Effector memory CD4-positive, alpha-beta T cell (primary cell): ENCODE results near the gene GPI.

Source experiments
- DNase-seq, 3 donors: peaks; one replicate each; pipeline ENCODE4 v3.0.0-alpha.2; 2020
- H3K27ac ChIP-seq: 2 replicates; pipeline ENCODE4 v1.7.0; 2013; ENCODE audit warnings: mild to moderate bottlenecking, low read length, moderate library complexity; ENCODE audit not compliant: insufficient read depth, poor library complexity, severe bottlenecking
- H3K27me3 ChIP-seq: replicated peaks from 2 replicates; pipeline ENCODE4 v1.7.0; 2013; ENCODE audit warnings: mild to moderate bottlenecking, low read length; ENCODE audit not compliant: insufficient read depth, control insufficient read depth, poor library complexity, severe bottlenecking
- H3K36me3 ChIP-seq: 2 replicates; pipeline ENCODE4 v1.7.0; 2013; ENCODE audit warnings: mild to moderate bottlenecking, low read length, moderate library complexity; ENCODE audit not compliant: control insufficient read depth, insufficient read depth
- H3K4me1 ChIP-seq: 2 replicates; pipeline ENCODE4 v1.7.0; 2013; ENCODE audit warnings: low read length, mild to moderate bottlenecking; ENCODE audit not compliant: control insufficient read depth, insufficient read depth, poor library complexity, severe bottlenecking
- H3K4me3 ChIP-seq: 2 replicates; pipeline ENCODE4 v1.7.0; 2013; ENCODE audit warnings: low read length, low read depth, mild to moderate bottlenecking; ENCODE audit not compliant: insufficient read depth, poor library complexity, severe bottlenecking
- H3K9me3 ChIP-seq: 2 replicates; pipeline ENCODE4 v1.7.0; 2013; ENCODE audit warnings: mild to moderate bottlenecking, low read length, moderate library complexity; ENCODE audit not compliant: control insufficient read depth
- total RNA-seq, 3 donors: gene quantifications; one replicate each; lab custom pipeline; 2026; lab: John Stamatoyannopoulos, UW

Gene GPI
- total RNA-seq, result 92.3 to 109 (median 96.8) reads per million in 3 donors

DNA sequence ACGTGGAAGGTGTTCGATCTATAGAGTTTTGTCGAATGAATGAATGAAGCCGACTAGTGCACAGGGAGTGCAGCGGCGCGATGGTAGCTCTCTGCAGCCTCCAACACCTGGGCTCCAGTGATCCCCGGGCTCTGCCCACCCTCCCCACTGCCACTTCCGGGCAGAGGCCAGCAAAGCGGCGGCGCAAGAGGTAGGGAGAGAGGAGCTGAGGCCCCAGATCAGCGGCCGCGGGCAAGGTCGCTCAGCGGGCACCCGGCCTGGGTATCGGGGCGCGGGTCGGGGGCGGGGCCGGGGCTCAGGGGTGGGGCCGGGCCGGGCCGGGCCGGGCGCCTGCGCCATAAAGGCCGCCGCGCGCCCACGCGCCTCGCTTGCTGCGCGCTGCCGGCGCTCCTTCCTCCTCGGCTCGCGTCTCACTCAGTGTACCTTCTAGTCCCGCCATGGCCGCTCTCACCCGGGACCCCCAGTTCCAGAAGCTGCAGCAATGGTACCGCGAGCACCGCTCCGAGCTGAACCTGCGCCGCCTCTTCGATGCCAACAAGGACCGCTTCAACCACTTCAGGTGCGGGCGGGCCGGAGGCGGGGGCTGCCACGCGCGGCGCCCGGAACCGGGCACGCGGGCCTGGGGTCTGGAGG is at the start of gene GPI:
GPI (plus strand) TSS at position 367 of the 633 bp plus-strand sequence; CDS start at position 438, 71 bp downstream.
- peak within 1 kb of the TSS; percentile 60 for H3K27ac ChIP-seq
- H3K9me3 ChIP-seq, result no peaks in the 10 kb centered on the region
- H3K27me3 ChIP-seq, result no peaks in the 10 kb centered on the region
- H3K4me1 ChIP-seq, result peaks cover 19% of the 10 kb centered on the region
- peak within 1 kb of the TSS; percentile 96 for H3K4me3 ChIP-seq
- DNase-seq, result peak; percentile 38 to 52 (median 49)
- H3K36me3 ChIP-seq, result peaks cover 28% of the 10 kb centered on the region

DNA sequence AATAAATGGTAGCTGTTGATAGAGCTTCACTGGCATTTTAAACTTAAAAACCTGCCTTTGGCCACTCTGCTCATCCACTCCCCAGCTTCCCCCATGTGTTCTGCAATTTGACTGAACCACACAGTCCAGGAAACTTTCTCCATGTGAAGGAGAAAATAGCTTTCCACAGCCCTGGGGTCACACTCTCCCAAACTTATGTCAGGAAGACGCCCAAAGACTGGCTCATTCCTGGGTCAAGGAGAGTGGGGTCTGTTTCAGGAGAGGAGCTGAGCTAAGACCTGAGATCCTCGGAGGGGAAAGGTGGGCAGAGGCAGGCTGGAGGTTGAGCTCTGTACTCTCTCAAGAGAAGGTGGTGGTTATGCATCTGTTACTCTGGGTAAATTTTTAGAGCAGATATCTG is 48.7 kb upstream of the GPI start:
- Histone ChIP-seq H3K27ac (no peak overlapping the region), H3K27me3 (no peaks in the 10 kb centered on the region), H3K4me1 (peaks cover 20% of the 10 kb centered on the region), H3K36me3 (peaks cover 6% of the 10 kb centered on the region), H3K4me3 (no peak overlapping the region), H3K9me3 (no peaks in the 10 kb centered on the region)
- DNase-seq, result no peak

DNA sequence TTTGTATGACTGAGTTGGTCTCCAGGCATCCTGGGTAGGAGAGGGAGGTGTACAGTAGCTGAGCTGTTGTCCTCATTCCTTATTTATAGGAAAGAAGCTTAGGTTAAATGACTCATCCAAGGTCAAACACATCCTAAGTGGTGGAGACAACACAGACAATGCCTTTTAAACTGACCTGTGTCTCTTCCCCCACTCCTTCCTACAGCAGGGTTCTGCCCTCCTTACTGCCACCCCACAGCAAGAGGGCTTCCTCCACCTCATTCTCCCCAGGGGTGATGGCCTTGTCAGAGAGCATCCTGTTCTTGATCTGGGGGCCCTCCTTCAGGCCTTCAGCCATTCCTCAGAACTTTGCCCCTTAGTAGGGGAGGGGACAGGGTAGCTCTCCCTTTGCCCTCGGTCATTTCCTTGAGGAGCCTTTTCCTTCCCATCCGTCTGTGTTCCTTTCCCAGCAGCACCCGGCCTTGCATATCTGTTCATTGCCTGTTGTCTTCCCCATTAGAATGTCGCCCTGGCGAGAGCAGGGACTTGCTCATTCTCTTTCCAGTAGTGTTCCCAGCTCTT is 48.2 kb upstream of the GPI start:
- H3K4me1 ChIP-seq, result peaks cover 20% of the 10 kb centered on the region
- no peaks in the 10 kb centered on the region for H3K9me3 ChIP-seq
- H3K27ac ChIP-seq, result no peak overlapping the region
- DNase-seq, result no peak
- H3K4me3 ChIP-seq, result no peak overlapping the region
- H3K27me3 ChIP-seq, result no peaks in the 10 kb centered on the region
- peaks cover 10% of the 10 kb centered on the region for H3K36me3 ChIP-seq

- Histone ChIP-seq H3K4me3 (no peak overlapping the region), H3K4me1 (peaks cover 20% of the 10 kb centered on the region), H3K27me3 (no peaks in the 10 kb centered on the region), H3K27ac (no peak overlapping the region), H3K9me3 (no peaks in the 10 kb centered on the region), H3K36me3 (peaks cover 14% of the 10 kb centered on the region)
- peak; percentile 17 to 32 (median 29) for DNase-seq
Observed at GRCh38 chr19:34317311-34317927, 47.6 kb upstream of the GPI start.

GRCh38 chr19:34319230-34319585 is 45.8 kb upstream of the GPI start:
- no peak overlapping the region for H3K27ac ChIP-seq
- peaks cover 24% of the 10 kb centered on the region for H3K36me3 ChIP-seq
- H3K9me3 ChIP-seq, result no peaks in the 10 kb centered on the region
- DNase-seq, result no peak
- no peaks in the 10 kb centered on the region for H3K27me3 ChIP-seq
- peaks cover 16% of the 10 kb centered on the region for H3K4me1 ChIP-seq
- no peak overlapping the region for H3K4me3 ChIP-seq

DNA sequence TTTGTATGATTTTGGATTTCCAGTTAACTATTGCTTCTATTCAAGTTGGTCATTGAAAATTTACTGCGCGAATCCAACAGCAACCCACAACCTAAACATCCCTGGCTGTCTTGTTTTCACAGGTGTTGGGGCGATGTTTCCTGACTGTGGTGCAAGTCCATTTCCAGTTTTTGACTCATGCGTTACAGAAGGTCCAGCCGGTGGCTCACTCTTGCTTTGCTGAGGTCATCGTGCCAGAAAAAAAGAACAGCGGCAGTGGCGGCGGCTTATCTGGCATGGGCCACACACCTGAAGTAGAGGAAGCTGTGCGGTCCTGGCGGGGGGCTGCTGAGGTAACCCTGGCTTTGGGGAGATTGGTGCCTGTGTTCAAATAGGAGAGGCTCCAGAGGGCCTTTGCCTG is 45.2 kb upstream of the GPI start:
- Histone ChIP-seq H3K4me3 (no peak overlapping the region), H3K27me3 (no peaks in the 10 kb centered on the region)
- no peak for DNase-seq

GRCh38 chr19:34320277-34320676 is 44.7 kb upstream of the GPI start:
- Histone ChIP-seq H3K9me3 (no peaks in the 10 kb centered on the region), H3K27me3 (no peaks in the 10 kb centered on the region), H3K36me3 (peaks cover 29% of the 10 kb centered on the region), H3K4me1 (peaks cover 16% of the 10 kb centered on the region), H3K4me3 (no peak overlapping the region), H3K27ac (no peak overlapping the region)
- DNase-seq, result no peak

More for the DNA sequence above, 45.2 kb upstream of the GPI start:
- H3K9me3 ChIP-seq, result no peaks in the 10 kb centered on the region
- H3K4me1 ChIP-seq, result peaks cover 16% of the 10 kb centered on the region
- H3K36me3 ChIP-seq, result peaks cover 25% of the 10 kb centered on the region
- H3K27ac ChIP-seq, result no peak overlapping the region

- H3K4me1 ChIP-seq, result peaks cover 10% of the 10 kb centered on the region
- H3K36me3 ChIP-seq, result peaks cover 41% of the 10 kb centered on the region
- H3K27me3 ChIP-seq, result no peaks in the 10 kb centered on the region
- H3K27ac ChIP-seq, result no peak overlapping the region
- no peaks in the 10 kb centered on the region for H3K9me3 ChIP-seq
- no peak for DNase-seq
- H3K4me3 ChIP-seq, result no peak overlapping the region
Observed at GRCh38 chr19:34321735-34322134, 43.3 kb upstream of the GPI start.

DNA sequence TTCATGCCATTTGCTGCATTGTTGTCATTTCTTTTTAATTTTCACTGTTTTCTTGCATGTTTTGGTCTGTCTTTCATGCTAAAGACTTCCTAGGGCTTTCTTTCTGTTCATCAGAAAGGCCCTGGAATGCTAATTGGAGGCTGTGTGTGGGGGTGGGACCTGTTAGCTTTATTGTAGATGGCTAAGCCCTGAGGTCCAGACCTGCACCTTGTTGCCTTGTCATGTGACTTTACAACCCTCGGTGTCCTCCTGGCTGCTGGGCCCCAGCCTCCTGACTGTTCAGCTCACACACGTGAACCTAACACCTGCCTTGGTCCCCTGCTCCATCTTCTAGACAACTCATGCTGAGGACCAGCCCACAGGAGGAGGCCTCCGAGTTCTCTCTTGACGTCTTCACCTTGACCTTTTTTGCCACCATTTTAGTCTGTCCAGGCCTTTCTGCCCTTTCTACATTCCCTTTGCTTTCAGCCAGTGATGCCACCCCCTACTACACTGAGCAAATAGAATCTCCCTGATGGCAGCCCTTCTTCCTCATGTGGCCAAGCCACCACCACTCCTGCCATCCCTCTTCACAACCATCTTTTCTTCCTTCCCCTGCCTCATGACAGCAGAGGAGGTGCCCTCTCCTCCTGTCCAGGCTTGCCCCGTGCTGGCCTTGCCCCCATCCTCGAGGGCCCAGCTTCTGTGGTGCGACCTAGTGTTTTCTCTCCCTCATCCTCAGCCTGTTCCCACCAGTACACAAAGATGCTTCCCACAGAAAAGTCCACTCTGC is 41.4 kb upstream of the GPI start:
- Histone ChIP-seq H3K27ac (no peak overlapping the region), H3K27me3 (no peaks in the 10 kb centered on the region), H3K4me3 (no peak overlapping the region), H3K9me3 (no peaks in the 10 kb centered on the region), H3K4me1 (no peaks in the 10 kb centered on the region), H3K36me3 (peaks cover 51% of the 10 kb centered on the region)
- DNase-seq, result no peak

DNA sequence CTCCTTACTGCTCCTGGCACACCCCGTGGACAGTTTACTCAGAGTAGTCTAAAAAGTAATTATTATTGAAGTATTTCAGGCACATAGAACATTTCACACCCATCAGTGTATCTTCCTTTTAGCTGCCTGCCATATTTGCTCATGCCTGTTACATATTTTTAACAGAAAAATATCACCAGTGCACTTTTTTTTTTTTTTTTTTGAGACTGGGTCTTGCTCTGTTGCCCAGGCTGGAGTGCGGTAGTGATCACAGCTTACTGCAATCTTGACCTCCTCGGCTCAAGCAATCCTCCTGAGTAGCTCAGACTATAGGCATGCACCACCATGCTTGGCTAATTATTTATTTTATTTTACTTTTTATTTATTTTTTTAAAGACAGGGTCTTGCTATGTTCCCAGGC is 40.7 kb upstream of the GPI start:
- H3K9me3 ChIP-seq, result no peaks in the 10 kb centered on the region
- DNase-seq, result no peak
- peaks cover 58% of the 10 kb centered on the region for H3K36me3 ChIP-seq
- no peak overlapping the region for H3K27ac ChIP-seq
- no peak overlapping the region for H3K4me3 ChIP-seq
- H3K4me1 ChIP-seq, result no peaks in the 10 kb centered on the region
- no peaks in the 10 kb centered on the region for H3K27me3 ChIP-seq
